ENCODE results near the gene JDP2.
A peak's percentile ranks its signal among the peaks of the same experiment; 100 is the strongest.

The JDP2 gene

GRCh38 chr14:75514673-75515628 is 87.1 kb downstream of the JDP2 start:
- peak overlapping the region; percentile 86 for H3K4me3 Mint-ChIP-seq
- peaks cover 63% of the 10 kb centered on the region for H3K4me1 Mint-ChIP-seq
- peaks cover 13% of the 10 kb centered on the region for H3K36me3 Mint-ChIP-seq
- no peaks in the 10 kb centered on the region for H3K27me3 Mint-ChIP-seq
- H3K27ac Mint-ChIP-seq: peak overlapping the region; percentile 94
- H3K9me3 Mint-ChIP-seq: peaks cover 7% of the 10 kb centered on the region
- peak; percentile 84 for ATAC-seq

- Mint-ChIP-seq H3K27ac (peak overlapping the region; percentile 94), H3K4me1 (peaks cover 68% of the 10 kb centered on the region), H3K36me3 (peaks cover 15% of the 10 kb centered on the region), H3K9me3 (peaks cover 6% of the 10 kb centered on the region), H3K4me3 (peak overlapping the region; percentile 86), H3K27me3 (no peaks in the 10 kb centered on the region)
- ATAC-seq: peak; percentile 91
Measured at GRCh38 chr14:75515629-75515996, 87.8 kb downstream of the JDP2 start.

- Mint-ChIP-seq H3K27me3 (no peaks in the 10 kb centered on the region), H3K4me3 (peak overlapping the region; percentile 60), H3K9me3 (peaks cover 2% of the 10 kb centered on the region), H3K27ac (no peak overlapping the region), H3K36me3 (peaks cover 24% of the 10 kb centered on the region), H3K4me1 (peaks cover 85% of the 10 kb centered on the region)
- ATAC-seq: no peak
Measured at GRCh38 chr14:75518625-75519024, 90.8 kb downstream of the JDP2 start.

GRCh38 chr14:75519394-75519793 is 91.6 kb downstream of the JDP2 start:
- peaks cover 2% of the 10 kb centered on the region for H3K9me3 Mint-ChIP-seq
- H3K4me3 Mint-ChIP-seq: no peak overlapping the region
- H3K27ac Mint-ChIP-seq: no peak overlapping the region
- peaks cover 30% of the 10 kb centered on the region for H3K36me3 Mint-ChIP-seq
- no peaks in the 10 kb centered on the region for H3K27me3 Mint-ChIP-seq
- H3K4me1 Mint-ChIP-seq: peaks cover 85% of the 10 kb centered on the region
- ATAC-seq: no peak

- H3K4me3 Mint-ChIP-seq: peak overlapping the region; percentile 13
- H3K27ac Mint-ChIP-seq: peak overlapping the region; percentile 94
- H3K36me3 Mint-ChIP-seq: peaks cover 36% of the 10 kb centered on the region
Measured at GRCh38 chr14:75519826-75520728, 92.3 kb downstream of the JDP2 start.

GRCh38 chr14:75520852-75521251 is 93.0 kb downstream of the JDP2 start:
- ATAC-seq: no peak
- H3K27ac Mint-ChIP-seq: peak overlapping the region; percentile 94
- no peaks in the 10 kb centered on the region for H3K27me3 Mint-ChIP-seq
- peak overlapping the region; percentile 8 for H3K4me3 Mint-ChIP-seq
- peaks cover 44% of the 10 kb centered on the region for H3K36me3 Mint-ChIP-seq
- peaks cover 85% of the 10 kb centered on the region for H3K4me1 Mint-ChIP-seq
- H3K9me3 Mint-ChIP-seq: peaks cover 2% of the 10 kb centered on the region

More at GRCh38 chr14:75519826-75520728, 92.3 kb downstream of the JDP2 start:
- Mint-ChIP-seq H3K4me1 (peaks cover 85% of the 10 kb centered on the region), H3K9me3 (peaks cover 2% of the 10 kb centered on the region), H3K27me3 (no peaks in the 10 kb centered on the region)
- ATAC-seq: no peak

- Mint-ChIP-seq H3K36me3 (peaks cover 52% of the 10 kb centered on the region), H3K27me3 (no peaks in the 10 kb centered on the region), H3K27ac (peak overlapping the region; percentile 94), H3K9me3 (peaks cover 2% of the 10 kb centered on the region), H3K4me3 (peak overlapping the region; percentile 97), H3K4me1 (peaks cover 85% of the 10 kb centered on the region)
- peak; percentile 52 for ATAC-seq
Measured at GRCh38 chr14:75521415-75522199, 93.8 kb downstream of the JDP2 start.

GRCh38 chr14:75522224-75522982 is 94.6 kb downstream of the JDP2 start, which contains the start of gene BATF:
BATF (plus strand) TSS chr14:75522469; CDS start chr14:75522683, 214 bp downstream.
- Mint-ChIP-seq H3K36me3 (peaks cover 55% of the 10 kb centered on the region), H3K9me3 (no peaks in the 10 kb centered on the region), H3K4me1 (peaks cover 85% of the 10 kb centered on the region), H3K27me3 (no peaks in the 10 kb centered on the region), H3K4me3 (peak within 1 kb of the TSS; percentile 97), H3K27ac (peak within 1 kb of the TSS; percentile 94)
- peak; percentile 89 for ATAC-seq

- H3K36me3 Mint-ChIP-seq: peaks cover 60% of the 10 kb centered on the region
Measured at GRCh38 chr14:75522983-75523318, 95.1 kb downstream of the JDP2 start.

More at GRCh38 chr14:75522983-75523318, 95.1 kb downstream of the JDP2 start:
- H3K27me3 Mint-ChIP-seq: no peaks in the 10 kb centered on the region
- ATAC-seq: no peak
- H3K4me1 Mint-ChIP-seq: peaks cover 89% of the 10 kb centered on the region
- H3K9me3 Mint-ChIP-seq: no peaks in the 10 kb centered on the region
- H3K27ac Mint-ChIP-seq: peak overlapping the region; percentile 94
- peak overlapping the region; percentile 97 for H3K4me3 Mint-ChIP-seq

All from stimulated activated memory B cell treated with anti-CD40 and anti-IgM and Interleukin-4, amounts not matched to agents 10 μg/mL and 1 μg/mL and 100 μg/mL, for 72 hours (primary cell).